ENCODE results near the gene PRAMEF17.

- no peak for TF ChIP-seq CTCF (IDR thresholded peaks at IDR 0.05; ENCODE audit: borderline replicate concordance, extremely low read depth, low read length, poor library complexity, severe bottlenecking)
- no peak for TF ChIP-seq EZH2 (IDR thresholded peaks at IDR 0.05; ENCODE audit: borderline replicate concordance, low read depth, low read length, severe bottlenecking)
These were observed 41.1 kb downstream of the PRAMEF17 start for GRCh38 chr1:13430495-13430894.

Data from DND-41 (cell line).